H1 (cell line): ENCODE measurements around the gene GIPC2.

Experiments used
- GABPA ChIP-seq: IDR thresholded peaks from 2 replicates; pipeline ENCODE4 v1.6.1; 2011; ENCODE audit warnings: mild to moderate bottlenecking, low read length, moderate library complexity, borderline replicate concordance; ENCODE audit not compliant: insufficient read depth
- YY1 ChIP-seq: IDR thresholded peaks from 2 replicates; pipeline ENCODE4 v1.6.1; 2011; ENCODE audit warnings: low read depth, mild to moderate bottlenecking, low read length
- TF ChIP-seq, protein P1 (sequence below), 3 experiments: IDR thresholded peaks; 1 replicate in 2 of 3; 2 replicates in 1 of 3; pipeline versions ENCODE4 v1.5.1 to v1.6.1; 2011; ENCODE audit warnings: low read length in 3 of 3, mild to moderate bottlenecking in 3 of 3, inconsistent platforms in 2 of 3, low read depth in 1 of 3, moderate library complexity in 1 of 3; ENCODE audit not compliant: insufficient read depth in 1 of 3; ENCODE audit errors: control extremely low read depth in 1 of 3

DNA sequence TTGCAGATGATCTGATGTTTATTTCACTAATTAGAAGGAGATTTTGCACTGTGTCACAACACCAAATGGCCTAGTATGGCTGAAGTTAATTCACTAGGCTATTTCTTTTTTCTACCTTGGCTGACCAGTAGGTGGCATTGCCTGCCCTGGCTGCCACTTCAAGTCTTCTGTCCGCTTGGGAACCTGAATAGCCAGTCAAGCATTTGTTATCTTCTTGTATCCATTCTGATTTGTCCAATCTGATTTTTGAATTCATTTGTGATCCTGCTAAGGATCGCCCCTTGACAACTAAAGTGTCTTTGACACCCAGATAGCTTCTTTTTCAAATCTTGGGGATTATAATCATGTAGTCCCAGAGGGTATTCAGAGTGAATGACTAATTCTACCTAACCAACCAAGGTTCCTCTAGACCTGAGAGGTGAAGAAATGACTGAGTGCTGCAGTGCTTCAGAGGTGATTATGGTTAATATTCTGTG, 99.4 kb downstream of the GIPC2 start:
- TF ChIP-seq, protein P1, sequence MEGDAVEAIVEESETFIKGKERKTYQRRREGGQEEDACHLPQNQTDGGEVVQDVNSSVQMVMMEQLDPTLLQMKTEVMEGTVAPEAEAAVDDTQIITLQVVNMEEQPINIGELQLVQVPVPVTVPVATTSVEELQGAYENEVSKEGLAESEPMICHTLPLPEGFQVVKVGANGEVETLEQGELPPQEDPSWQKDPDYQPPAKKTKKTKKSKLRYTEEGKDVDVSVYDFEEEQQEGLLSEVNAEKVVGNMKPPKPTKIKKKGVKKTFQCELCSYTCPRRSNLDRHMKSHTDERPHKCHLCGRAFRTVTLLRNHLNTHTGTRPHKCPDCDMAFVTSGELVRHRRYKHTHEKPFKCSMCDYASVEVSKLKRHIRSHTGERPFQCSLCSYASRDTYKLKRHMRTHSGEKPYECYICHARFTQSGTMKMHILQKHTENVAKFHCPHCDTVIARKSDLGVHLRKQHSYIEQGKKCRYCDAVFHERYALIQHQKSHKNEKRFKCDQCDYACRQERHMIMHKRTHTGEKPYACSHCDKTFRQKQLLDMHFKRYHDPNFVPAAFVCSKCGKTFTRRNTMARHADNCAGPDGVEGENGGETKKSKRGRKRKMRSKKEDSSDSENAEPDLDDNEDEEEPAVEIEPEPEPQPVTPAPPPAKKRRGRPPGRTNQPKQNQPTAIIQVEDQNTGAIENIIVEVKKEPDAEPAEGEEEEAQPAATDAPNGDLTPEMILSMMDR (IDR thresholded peaks at IDR 0.05; ENCODE audit: control extremely low read depth in 1 of 3, insufficient read depth in 1 of 3, low read depth in 1 of 3, low read length in 3 of 3) = peak; percentile 70 to 85 (median 80)
- TF ChIP-seq GABPA (no peak), YY1 (no peak)
